Measurements from ENCODE around the gene ARIH1.

ARIH1 gene

GRCh38 chr15:72560458-72560857 is 86.3 kb downstream of the ARIH1 start:
- Histone ChIP-seq H3K4me3 (ENCODE audit: low read length) (no peak overlapping the region), H3K27ac (ENCODE audit: low read depth, low read length) (no peak overlapping the region), H3K9ac (ENCODE audit: low read length) (no peak overlapping the region), H3K27me3 (ENCODE audit: control insufficient read depth, insufficient read depth, low read length) (no peaks in the 10 kb centered on the region), H3K36me3 (ENCODE audit: control insufficient read depth, insufficient read depth, low read length) (peaks cover 2% of the 10 kb centered on the region), H3K4me1 (ENCODE audit: control insufficient read depth, insufficient read depth, low read length) (no peaks in the 10 kb centered on the region)

GRCh38 chr15:72562386-72562785 is 88.3 kb downstream of the ARIH1 start:
- no peak overlapping the region for H3K27ac ChIP-seq (ENCODE audit: low read depth, low read length)
- no peaks in the 10 kb centered on the region for H3K4me1 ChIP-seq (ENCODE audit: control insufficient read depth, insufficient read depth, low read length)
- peaks cover 2% of the 10 kb centered on the region for H3K36me3 ChIP-seq (ENCODE audit: control insufficient read depth, insufficient read depth, low read length)
- H3K9ac ChIP-seq (ENCODE audit: low read length) = no peak overlapping the region
- no peak overlapping the region for H3K4me3 ChIP-seq (ENCODE audit: low read length)
- no peaks in the 10 kb centered on the region for H3K27me3 ChIP-seq (ENCODE audit: control insufficient read depth, insufficient read depth, low read length)

- Histone ChIP-seq H3K4me3 (ENCODE audit: low read length) (no peak overlapping the region), H3K9ac (ENCODE audit: low read length) (no peak overlapping the region), H3K27ac (ENCODE audit: low read depth, low read length) (no peak overlapping the region), H3K36me3 (ENCODE audit: control insufficient read depth, insufficient read depth, low read length) (peaks cover 2% of the 10 kb centered on the region), H3K4me1 (ENCODE audit: control insufficient read depth, insufficient read depth, low read length) (no peaks in the 10 kb centered on the region), H3K27me3 (ENCODE audit: control insufficient read depth, insufficient read depth, low read length) (no peaks in the 10 kb centered on the region)
Observed at GRCh38 chr15:72562878-72563277, 88.7 kb downstream of the ARIH1 start.

GRCh38 chr15:72564091-72564490 is 90.0 kb downstream of the ARIH1 start:
- H3K36me3 ChIP-seq (ENCODE audit: control insufficient read depth, insufficient read depth, low read length) = peaks cover 2% of the 10 kb centered on the region
- no peak overlapping the region for H3K4me3 ChIP-seq (ENCODE audit: low read length)
- H3K9ac ChIP-seq (ENCODE audit: low read length) = no peak overlapping the region
- no peaks in the 10 kb centered on the region for H3K4me1 ChIP-seq (ENCODE audit: control insufficient read depth, insufficient read depth, low read length)
- no peak overlapping the region for H3K27ac ChIP-seq (ENCODE audit: low read depth, low read length)
- no peaks in the 10 kb centered on the region for H3K27me3 ChIP-seq (ENCODE audit: control insufficient read depth, insufficient read depth, low read length)

- Histone ChIP-seq H3K4me1 (ENCODE audit: control insufficient read depth, insufficient read depth, low read length) (no peaks in the 10 kb centered on the region), H3K27me3 (ENCODE audit: control insufficient read depth, insufficient read depth, low read length) (no peaks in the 10 kb centered on the region), H3K9ac (ENCODE audit: low read length) (no peak overlapping the region), H3K36me3 (ENCODE audit: control insufficient read depth, insufficient read depth, low read length) (peaks cover 2% of the 10 kb centered on the region), H3K27ac (ENCODE audit: low read depth, low read length) (no peak overlapping the region), H3K4me3 (ENCODE audit: low read length) (no peak overlapping the region)
Observed at GRCh38 chr15:72566973-72567372, 92.8 kb downstream of the ARIH1 start.

- Histone ChIP-seq H3K36me3 (ENCODE audit: control insufficient read depth, insufficient read depth, low read length) (peaks cover 4% of the 10 kb centered on the region), H3K4me1 (ENCODE audit: control insufficient read depth, insufficient read depth, low read length) (no peaks in the 10 kb centered on the region)
Observed at GRCh38 chr15:72570059-72570458, 95.9 kb downstream of the ARIH1 start.

GRCh38 chr15:72579814-72580213 is 105.7 kb downstream of the ARIH1 start:
- Histone ChIP-seq H3K27ac (ENCODE audit: low read depth, low read length) (no peak overlapping the region), H3K4me3 (ENCODE audit: low read length) (no peak overlapping the region), H3K36me3 (ENCODE audit: control insufficient read depth, insufficient read depth, low read length) (peaks cover 21% of the 10 kb centered on the region), H3K9ac (ENCODE audit: low read length) (no peak overlapping the region), H3K4me1 (ENCODE audit: control insufficient read depth, insufficient read depth, low read length) (no peaks in the 10 kb centered on the region), H3K27me3 (ENCODE audit: control insufficient read depth, insufficient read depth, low read length) (no peaks in the 10 kb centered on the region)

More at GRCh38 chr15:72570059-72570458, 95.9 kb downstream of the ARIH1 start:
- no peak overlapping the region for H3K27ac ChIP-seq (ENCODE audit: low read depth, low read length)
- no peak overlapping the region for H3K4me3 ChIP-seq (ENCODE audit: low read length)
- H3K27me3 ChIP-seq (ENCODE audit: control insufficient read depth, insufficient read depth, low read length) = no peaks in the 10 kb centered on the region
- no peak overlapping the region for H3K9ac ChIP-seq (ENCODE audit: low read length)

GRCh38 chr15:72584006-72584405 is 109.9 kb downstream of the ARIH1 start:
- H3K9ac ChIP-seq (ENCODE audit: low read length) = no peak overlapping the region
- H3K27me3 ChIP-seq (ENCODE audit: control insufficient read depth, insufficient read depth, low read length) = no peaks in the 10 kb centered on the region
- H3K4me3 ChIP-seq (ENCODE audit: low read length) = no peak overlapping the region
- H3K4me1 ChIP-seq (ENCODE audit: control insufficient read depth, insufficient read depth, low read length) = no peaks in the 10 kb centered on the region
- no peak overlapping the region for H3K27ac ChIP-seq (ENCODE audit: low read depth, low read length)
- peaks cover 21% of the 10 kb centered on the region for H3K36me3 ChIP-seq (ENCODE audit: control insufficient read depth, insufficient read depth, low read length)

GRCh38 chr15:72585025-72585424 is 110.9 kb downstream of the ARIH1 start:
- no peak overlapping the region for H3K4me3 ChIP-seq (ENCODE audit: low read length)
- no peaks in the 10 kb centered on the region for H3K4me1 ChIP-seq (ENCODE audit: control insufficient read depth, insufficient read depth, low read length)
- H3K9ac ChIP-seq (ENCODE audit: low read length) = no peak overlapping the region
- no peak overlapping the region for H3K27ac ChIP-seq (ENCODE audit: low read depth, low read length)
- H3K36me3 ChIP-seq (ENCODE audit: control insufficient read depth, insufficient read depth, low read length) = peaks cover 23% of the 10 kb centered on the region
- H3K27me3 ChIP-seq (ENCODE audit: control insufficient read depth, insufficient read depth, low read length) = no peaks in the 10 kb centered on the region

- H3K27me3 ChIP-seq (ENCODE audit: control insufficient read depth, insufficient read depth, low read length) = no peaks in the 10 kb centered on the region
- H3K36me3 ChIP-seq (ENCODE audit: control insufficient read depth, insufficient read depth, low read length) = peaks cover 23% of the 10 kb centered on the region
- H3K9ac ChIP-seq (ENCODE audit: low read length) = no peak overlapping the region
- no peaks in the 10 kb centered on the region for H3K4me1 ChIP-seq (ENCODE audit: control insufficient read depth, insufficient read depth, low read length)
- no peak overlapping the region for H3K27ac ChIP-seq (ENCODE audit: low read depth, low read length)
- no peak overlapping the region for H3K4me3 ChIP-seq (ENCODE audit: low read length)
Observed at GRCh38 chr15:72585476-72586058, 111.4 kb downstream of the ARIH1 start.

- Histone ChIP-seq H3K27me3 (ENCODE audit: control insufficient read depth, insufficient read depth, low read length) (no peaks in the 10 kb centered on the region), H3K4me3 (ENCODE audit: low read length) (no peak overlapping the region), H3K4me1 (ENCODE audit: control insufficient read depth, insufficient read depth, low read length) (no peaks in the 10 kb centered on the region), H3K36me3 (ENCODE audit: control insufficient read depth, insufficient read depth, low read length) (peaks cover 19% of the 10 kb centered on the region), H3K9ac (ENCODE audit: low read length) (no peak overlapping the region), H3K27ac (ENCODE audit: low read depth, low read length) (no peak overlapping the region)
Observed at GRCh38 chr15:72588096-72588495, 114.0 kb downstream of the ARIH1 start.

GRCh38 chr15:72590427-72590826 is 116.3 kb downstream of the ARIH1 start:
- Histone ChIP-seq H3K4me1 (ENCODE audit: control insufficient read depth, insufficient read depth, low read length) (no peaks in the 10 kb centered on the region), H3K9ac (ENCODE audit: low read length) (no peak overlapping the region), H3K4me3 (ENCODE audit: low read length) (no peak overlapping the region), H3K27me3 (ENCODE audit: control insufficient read depth, insufficient read depth, low read length) (no peaks in the 10 kb centered on the region), H3K36me3 (ENCODE audit: control insufficient read depth, insufficient read depth, low read length) (peaks cover 2% of the 10 kb centered on the region), H3K27ac (ENCODE audit: low read depth, low read length) (no peak overlapping the region)

- Histone ChIP-seq H3K4me3 (ENCODE audit: low read length) (no peak overlapping the region), H3K27ac (ENCODE audit: low read depth, low read length) (no peak overlapping the region), H3K27me3 (ENCODE audit: control insufficient read depth, insufficient read depth, low read length) (no peaks in the 10 kb centered on the region)
Observed at GRCh38 chr15:72591361-72591760, 117.2 kb downstream of the ARIH1 start.

More at GRCh38 chr15:72591361-72591760, 117.2 kb downstream of the ARIH1 start:
- peaks cover 2% of the 10 kb centered on the region for H3K36me3 ChIP-seq (ENCODE audit: control insufficient read depth, insufficient read depth, low read length)
- H3K9ac ChIP-seq (ENCODE audit: low read length) = no peak overlapping the region
- no peaks in the 10 kb centered on the region for H3K4me1 ChIP-seq (ENCODE audit: control insufficient read depth, insufficient read depth, low read length)
